Measurements from ENCODE around the gene TCEA2. TPM values are rescaled to one million over a fixed set of nuclear protein-coding genes. Genes with fewer than 3 reads are reported as not detected.

Gene TCEA2
- total RNA-seq, 8 experiments from 2014 or later, result 22.4 to 70.3 (median 37.1) TPM

- WGBS, 10 experiments, result 67 to 80% methylated on average over 1 to 3 of the region's 12 CpGs; no CpG with 5 or more reads in 8 of the 10 experiments
- H3K27ac ChIP-seq, result no peak overlapping the region
- in situ Hi-C loops (cut with MboI; ENCODE audit: low pct_unique_long_range_greater_than_20kb in 2 of 9, low sequenced_read_pairs in 9 of 9, unreplicated experiment in 9 of 9), result no loop called here
Observed at GRCh38 chr20:64067733-64068307, 4.8 kb downstream of the TCEA2 start.

DNA sequence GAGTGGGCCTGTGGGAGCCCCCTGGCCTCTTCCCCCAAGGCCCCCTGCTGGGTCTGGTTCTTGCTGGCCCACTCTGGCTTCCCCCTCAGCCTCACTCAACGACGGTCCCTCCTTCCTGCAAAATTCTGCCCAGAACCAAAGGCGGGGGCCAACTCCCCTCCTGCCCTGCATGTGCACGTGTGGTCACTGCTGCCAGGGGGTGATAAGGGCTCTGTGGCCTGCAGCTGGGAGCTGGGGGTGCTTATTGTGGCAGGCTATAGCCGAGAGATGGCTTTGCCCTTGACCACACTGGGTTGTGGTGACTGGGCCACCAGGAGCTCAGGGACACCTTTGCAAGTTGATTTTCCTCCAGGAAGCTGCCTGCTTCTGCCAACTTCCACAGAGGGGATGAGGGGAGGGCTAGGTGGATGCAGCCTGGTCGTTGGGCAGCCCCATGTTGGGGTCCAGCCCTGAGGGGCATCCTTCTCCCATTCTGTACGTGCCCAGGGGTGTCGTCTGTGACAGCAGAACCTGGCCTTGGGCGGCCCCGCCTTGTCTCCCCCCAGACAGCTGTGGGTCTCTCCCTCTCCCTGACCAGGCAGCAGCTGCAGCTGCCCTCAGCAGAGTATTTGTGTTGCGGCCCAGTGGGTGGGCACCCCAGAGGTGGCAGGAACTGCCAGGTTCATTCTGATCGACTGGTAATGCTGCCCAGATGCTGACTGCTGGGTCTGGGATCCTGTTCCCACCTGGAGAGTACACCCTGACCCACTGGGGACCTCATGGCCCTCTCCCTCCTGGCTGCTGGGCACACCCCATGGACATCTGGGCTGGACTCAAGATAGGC is 5.6 kb downstream of the TCEA2 start:
- in situ Hi-C loops (cut with MboI; ENCODE audit: low pct_unique_long_range_greater_than_20kb in 2 of 9, low sequenced_read_pairs in 9 of 9, unreplicated experiment in 9 of 9), result no loop called here
- no peak overlapping the region for H3K27ac ChIP-seq
- 33 to 100% (median 71%) methylated on average over 1 to 2 of the region's 12 CpGs; no CpG with 5 or more reads in 6 of the 10 experiments for WGBS, 10 experiments
- peaks cover 7 to 12% of the 10 kb centered on the region in 2 donors for H3K4me1 ChIP-seq (replicated peaks in 1 of 2)
- no peak for ATAC-seq (replicated peaks in 6 of 8)
- no peak overlapping the region for H3K4me3 ChIP-seq

More at GRCh38 chr20:64067733-64068307, 4.8 kb downstream of the TCEA2 start:
- Histone ChIP-seq H3K4me3 (no peak overlapping the region), H3K4me1 (replicated peaks in 1 of 2) (peaks cover 7 to 12% of the 10 kb centered on the region in 2 donors)
- ATAC-seq (replicated peaks in 6 of 8), result no peak

- in situ Hi-C loops (cut with MboI; ENCODE audit: low pct_unique_long_range_greater_than_20kb in 2 of 9, low sequenced_read_pairs in 9 of 9, unreplicated experiment in 9 of 9), result no loop called here
- Histone ChIP-seq H3K4me3 (no peak overlapping the region), H3K27ac (no peak overlapping the region), H3K4me1 (replicated peaks in 1 of 2) (peaks cover 4 to 7% of the 10 kb centered on the region in 2 donors)
- WGBS, 10 experiments, result 80 to 100% (median 86%) methylated on average over 1 to 9 of the region's 20 CpGs; no CpG with 5 or more reads in 6 of the 10 experiments
- ATAC-seq (replicated peaks in 6 of 8), result no peak
Observed at GRCh38 chr20:64069209-64069613, 6.2 kb downstream of the TCEA2 start.

- peak in 7 of 8 experiments; percentile 11 to 72 (median 25) for ATAC-seq (replicated peaks in 6 of 8)
- H3K4me3 ChIP-seq, result no peak overlapping the region
- in situ Hi-C loops (cut with MboI; ENCODE audit: low pct_unique_long_range_greater_than_20kb in 2 of 9, low sequenced_read_pairs in 9 of 9, unreplicated experiment in 9 of 9), result no loop called here
- 35 to 80% methylated on average over 1 to 9 of the region's 14 CpGs; no CpG with 5 or more reads in 8 of the 10 experiments for WGBS, 10 experiments
- H3K27ac ChIP-seq, result no peak overlapping the region
- peaks cover 0 to 3% of the 10 kb centered on the region in 2 donors for H3K4me1 ChIP-seq (replicated peaks in 1 of 2)
Observed at GRCh38 chr20:64069614-64070243, 6.7 kb downstream of the TCEA2 start.

- WGBS, 10 experiments, result 82 to 100% (median 100%) methylated on average over 1 to 8 of the region's 31 CpGs; no CpG with 5 or more reads in 7 of the 10 experiments
- Histone ChIP-seq H3K27ac (no peak overlapping the region), H3K4me1 (replicated peaks in 1 of 2) (peaks cover 0 to 3% of the 10 kb centered on the region in 2 donors), H3K4me3 (no peak overlapping the region)
- in situ Hi-C loops (cut with MboI; ENCODE audit: low pct_unique_long_range_greater_than_20kb in 2 of 9, low sequenced_read_pairs in 9 of 9, unreplicated experiment in 9 of 9), result no loop called here
- no peak for ATAC-seq (replicated peaks in 6 of 8)
Observed at GRCh38 chr20:64070244-64070993, 7.4 kb downstream of the TCEA2 start.

DNA sequence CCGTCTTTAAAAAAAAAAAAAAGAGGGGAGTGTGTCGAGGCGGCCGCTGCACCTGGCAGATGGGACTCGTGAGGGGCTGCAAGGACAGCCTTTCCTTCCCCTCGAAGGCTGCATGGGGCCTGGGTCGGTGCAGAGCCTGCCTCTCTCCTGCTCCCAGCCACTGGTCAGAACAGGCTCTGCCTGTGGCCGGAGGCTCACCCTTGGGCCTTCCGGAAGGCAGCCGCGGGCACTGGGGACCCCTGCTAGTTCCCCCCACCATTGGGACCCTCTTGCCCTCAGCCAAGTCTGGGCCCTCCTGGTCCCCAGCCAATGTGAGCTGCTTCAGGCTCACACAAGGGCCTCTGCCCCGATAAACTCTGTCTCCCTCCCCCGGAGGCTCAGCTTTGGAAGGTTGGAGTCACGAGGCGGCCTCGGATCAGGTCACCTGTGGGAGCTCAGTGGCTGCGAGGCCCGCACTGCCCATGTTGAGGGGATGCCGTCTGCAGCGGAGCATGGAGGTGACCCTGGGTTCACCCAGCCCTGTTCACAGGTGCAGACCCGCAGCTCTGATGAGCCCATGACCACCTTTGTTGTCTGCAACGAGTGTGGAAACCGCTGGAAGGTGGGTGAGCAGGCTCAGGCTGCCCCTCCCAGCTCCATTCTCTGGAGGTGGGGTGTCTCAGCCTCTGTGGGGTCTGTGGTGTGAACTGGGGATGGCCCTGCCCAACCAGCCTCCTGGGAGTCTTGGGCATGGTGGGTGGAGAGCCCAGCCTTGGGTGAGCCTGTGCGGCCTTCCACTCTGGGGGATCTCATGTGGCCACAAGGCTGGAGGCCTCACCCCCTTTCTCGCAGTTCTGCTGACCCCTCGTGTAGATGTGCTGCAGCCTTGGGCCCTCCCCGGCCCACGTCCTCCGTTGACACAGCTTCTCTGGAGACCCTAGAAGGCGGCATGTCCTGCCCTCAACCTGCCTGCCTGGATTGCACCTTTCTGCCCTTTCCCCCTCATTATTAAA is 8.6 kb downstream of the TCEA2 start:
- in situ Hi-C loops (cut with MboI; ENCODE audit: low pct_unique_long_range_greater_than_20kb in 2 of 9, low sequenced_read_pairs in 9 of 9, unreplicated experiment in 9 of 9), result no loop called here

DNA sequence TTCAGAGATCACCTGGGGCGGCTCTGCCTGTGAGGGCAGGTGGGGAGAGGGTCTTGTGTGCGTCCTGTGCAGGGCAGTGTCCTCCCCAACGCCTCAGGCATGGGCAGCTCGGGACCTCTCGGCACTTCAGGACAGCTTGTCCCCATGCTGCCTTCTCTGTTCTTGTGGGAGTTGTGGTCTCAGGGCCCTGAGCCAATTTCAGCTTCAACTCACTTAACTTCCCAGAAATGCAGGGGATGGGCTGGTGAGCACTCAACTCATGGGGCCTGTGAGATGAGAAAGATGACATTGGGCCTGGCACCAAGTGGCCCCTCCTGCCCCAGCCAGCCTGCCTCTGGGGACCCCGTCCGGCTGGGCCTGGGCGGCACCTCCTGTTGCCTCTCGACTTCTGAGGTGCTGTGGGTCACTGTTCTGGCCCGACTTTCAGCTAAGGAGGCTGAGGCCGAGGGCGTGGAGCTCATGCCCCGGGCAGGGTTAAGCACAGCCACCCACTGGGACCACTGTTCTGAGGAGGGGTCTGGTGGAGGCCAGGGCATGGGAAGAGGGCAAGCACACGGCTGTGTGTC is 9.6 kb downstream of the TCEA2 start:
- in situ Hi-C loops (cut with MboI; ENCODE audit: low pct_unique_long_range_greater_than_20kb in 2 of 9, low sequenced_read_pairs in 9 of 9, unreplicated experiment in 9 of 9), result no loop called here
- 62 to 100% (median 95%) methylated on average over 1 to 4 of the region's 14 CpGs; no CpG with 5 or more reads in 5 of the 10 experiments for WGBS, 10 experiments
- Histone ChIP-seq H3K4me3 (no peak overlapping the region), H3K27ac (no peak overlapping the region), H3K4me1 (replicated peaks in 1 of 2) (peaks cover 0 to 3% of the 10 kb centered on the region in 2 donors)
- no peak for ATAC-seq (replicated peaks in 6 of 8)

More for the DNA sequence above, 8.6 kb downstream of the TCEA2 start:
- 73 to 100% (median 96%) methylated on average over 1 to 5 of the region's 30 CpGs; no CpG with 5 or more reads in 5 of the 10 experiments for WGBS, 10 experiments
- Histone ChIP-seq H3K27ac (no peak overlapping the region), H3K4me3 (no peak overlapping the region), H3K4me1 (replicated peaks in 1 of 2) (peaks cover 0 to 3% of the 10 kb centered on the region in 2 donors)
- ATAC-seq (replicated peaks in 6 of 8), result no peak

DNA sequence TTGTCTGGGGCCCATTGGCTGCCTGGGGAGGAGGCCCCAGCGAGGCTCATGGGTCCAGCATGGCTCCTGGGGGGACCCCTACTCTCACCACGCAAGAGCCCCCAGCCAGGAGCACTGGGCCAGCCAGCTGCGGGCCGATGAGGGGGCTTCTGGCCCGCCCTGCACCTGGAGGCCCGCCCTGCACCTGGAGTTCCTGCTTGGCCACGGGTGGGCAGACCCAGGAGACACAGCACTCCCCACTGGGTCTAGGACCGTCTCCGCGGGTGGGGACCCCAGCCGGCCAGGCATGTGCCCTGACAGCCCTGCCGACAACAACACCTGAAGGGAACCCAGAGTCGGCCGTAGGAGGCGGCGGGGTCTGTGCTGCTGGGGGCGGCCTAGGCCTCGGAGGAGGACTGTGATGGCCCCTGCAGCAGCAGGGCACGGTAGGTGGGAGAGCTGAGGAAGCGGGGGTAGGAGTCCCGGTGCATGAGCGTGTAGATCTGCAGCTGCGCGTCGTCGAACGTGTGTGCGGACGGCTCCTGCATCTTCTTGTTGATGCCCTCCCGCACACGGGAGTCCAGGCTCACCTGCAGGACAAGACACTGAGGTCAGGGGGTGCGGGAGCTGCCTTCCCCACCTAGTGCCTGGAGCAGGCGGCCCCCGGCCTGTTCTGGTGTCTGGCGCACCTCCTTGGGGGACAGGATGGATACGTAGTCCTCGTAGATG is 10.6 kb downstream of the TCEA2 start:
- no peak overlapping the region for H3K27ac ChIP-seq
- 40 to 90% (median 84%) methylated on average over 1 to 16 of the region's 37 CpGs; no CpG with 5 or more reads in 4 of the 10 experiments for WGBS, 10 experiments
- in situ Hi-C loops (cut with MboI; ENCODE audit: low pct_unique_long_range_greater_than_20kb in 2 of 9, low sequenced_read_pairs in 9 of 9, unreplicated experiment in 9 of 9), result no loop called here
- ATAC-seq (replicated peaks in 6 of 8), result no peak
- peaks cover 3 to 7% of the 10 kb centered on the region in 2 donors for H3K4me1 ChIP-seq (replicated peaks in 1 of 2)
- H3K4me3 ChIP-seq, result no peak overlapping the region

- 93 to 95% (median 95%) methylated on average over 3 to 10 of the region's 28 CpGs; no CpG with 5 or more reads in 7 of the 10 experiments for WGBS, 10 experiments
- Histone ChIP-seq H3K4me1 (replicated peaks in 1 of 2) (peaks cover 10 to 13% of the 10 kb centered on the region in 2 donors), H3K4me3 (no peak overlapping the region), H3K27ac (no peak overlapping the region)
- no peak for ATAC-seq (replicated peaks in 6 of 8)
- in situ Hi-C loops (cut with MboI; ENCODE audit: low pct_unique_long_range_greater_than_20kb in 2 of 9, low sequenced_read_pairs in 9 of 9, unreplicated experiment in 9 of 9), result no loop called here
Observed at GRCh38 chr20:64074184-64074789, 11.3 kb downstream of the TCEA2 start.

- Histone ChIP-seq H3K27ac (no peak overlapping the region), H3K4me3 (no peak overlapping the region), H3K4me1 (replicated peaks in 1 of 2) (peaks cover 10 to 11% of the 10 kb centered on the region in 2 donors)
- in situ Hi-C loops (cut with MboI; ENCODE audit: low pct_unique_long_range_greater_than_20kb in 2 of 9, low sequenced_read_pairs in 9 of 9, unreplicated experiment in 9 of 9), result no loop called here
- 100% methylated on average over 1 to 2 of the region's 8 CpGs; no CpG with 5 or more reads in 7 of the 10 experiments for WGBS, 10 experiments
- no peak for ATAC-seq (replicated peaks in 6 of 8)
Observed at GRCh38 chr20:64074963-64075362, 12.0 kb downstream of the TCEA2 start.

- in situ Hi-C loops (cut with MboI; ENCODE audit: low pct_unique_long_range_greater_than_20kb in 2 of 9, low sequenced_read_pairs in 9 of 9, unreplicated experiment in 9 of 9), result no loop called here
- H3K4me3 ChIP-seq, result no peak overlapping the region
- ATAC-seq (replicated peaks in 6 of 8), result no peak
- H3K27ac ChIP-seq, result no peak overlapping the region
- peaks cover 10 to 11% of the 10 kb centered on the region in 2 donors for H3K4me1 ChIP-seq (replicated peaks in 1 of 2)
- 100% methylated on average over 1 of the region's 12 CpGs; no CpG with 5 or more reads in 9 of the 10 experiments for WGBS, 10 experiments
Observed at GRCh38 chr20:64075556-64075955, 12.6 kb downstream of the TCEA2 start.
